ENCODE measurements around the gene OAS2. TPM values are rescaled to one million over a fixed set of nuclear protein-coding genes. Genes with fewer than 3 reads are reported as not detected.

OAS2 gene
- total and polyA plus RNA-seq, 2 experiments from 2014 or later: 0.50 TPM; not detected in 1

DNA sequence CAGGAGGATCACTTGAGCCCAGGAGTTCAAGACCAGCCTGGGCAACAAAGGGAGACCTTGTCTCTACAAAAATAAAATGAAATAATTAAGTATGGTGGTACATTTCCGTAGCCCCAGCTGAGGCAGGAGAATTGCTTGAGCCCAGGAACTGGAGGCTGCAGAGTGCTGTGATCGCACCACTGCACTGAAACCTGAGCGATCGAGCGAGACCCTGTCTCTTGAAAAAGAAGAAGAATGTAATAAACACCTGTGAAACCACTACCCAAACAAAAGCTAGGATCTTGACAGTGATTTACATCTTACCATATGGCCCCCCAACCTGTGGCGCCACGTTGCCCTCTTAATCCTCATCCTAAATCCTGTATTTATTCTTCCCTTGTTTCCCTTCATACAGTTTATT is 72.5 kb downstream of the OAS2 start:
- Histone ChIP-seq H3K27me3 (peaks cover 49% of the 10 kb centered on the region), H3K79me2 (no peaks in the 10 kb centered on the region), H2AFZ (no peak overlapping the region), H3K4me1 (ENCODE audit: insufficient read depth) (no peaks in the 10 kb centered on the region), H3K4me2 (no peak overlapping the region), H4K20me1 (ENCODE audit: insufficient read depth, poor library complexity, severe bottlenecking) (no peaks in the 10 kb centered on the region), H3K4me3 (no peak overlapping the region), H3K27ac (no peak overlapping the region), H3K9me3 (ENCODE audit: low read depth) (no peaks in the 10 kb centered on the region), H3K36me3 (replicated peaks; ENCODE audit: insufficient read depth, low read depth) (no peaks in the 10 kb centered on the region), H3K9me2 (replicated peaks; ENCODE audit: insufficient read depth) (no peaks in the 10 kb centered on the region)
- WGBS (ENCODE audit: low lambda C conversion rate, missing lambda C conversion rate): 88% methylated on average over 7 of the region's 7 CpGs
- TF ChIP-seq EZH2phosphoT487 (IDR thresholded peaks at IDR 0.05; ENCODE audit: low read depth, severe bottlenecking, unreplicated experiment) (no peak), CTCF (IDR thresholded peaks at IDR 0.05; ENCODE audit: poor library complexity) (no peak), EZH2 (IDR thresholded peaks at IDR 0.05; ENCODE audit: borderline replicate concordance) (no peak)
- DNase-seq (ENCODE audit: low spot score): no peak

GRCh38 chr12:113051759-113052158 is 73.4 kb downstream of the OAS2 start:
- H2AFZ ChIP-seq: no peak overlapping the region
- H3K27me3 ChIP-seq: peaks cover 59% of the 10 kb centered on the region
- no peaks in the 10 kb centered on the region for H3K9me2 ChIP-seq (replicated peaks; ENCODE audit: insufficient read depth)
- no peak overlapping the region for H3K4me3 ChIP-seq
- H3K4me2 ChIP-seq: no peak overlapping the region
- H4K20me1 ChIP-seq (ENCODE audit: insufficient read depth, poor library complexity, severe bottlenecking): no peaks in the 10 kb centered on the region
- WGBS (ENCODE audit: low lambda C conversion rate, missing lambda C conversion rate): 90% methylated on average over 4 of the region's 4 CpGs
- no peaks in the 10 kb centered on the region for H3K36me3 ChIP-seq (replicated peaks; ENCODE audit: insufficient read depth, low read depth)
- H3K4me1 ChIP-seq (ENCODE audit: insufficient read depth): no peaks in the 10 kb centered on the region
- no peak for TF ChIP-seq EZH2phosphoT487 (IDR thresholded peaks at IDR 0.05; ENCODE audit: low read depth, severe bottlenecking, unreplicated experiment)
- no peak for TF ChIP-seq EZH2 (IDR thresholded peaks at IDR 0.05; ENCODE audit: borderline replicate concordance)
- no peak for TF ChIP-seq CTCF (IDR thresholded peaks at IDR 0.05; ENCODE audit: poor library complexity)
- no peak for DNase-seq (ENCODE audit: low spot score)
- H3K9me3 ChIP-seq (ENCODE audit: low read depth): no peaks in the 10 kb centered on the region
- no peaks in the 10 kb centered on the region for H3K79me2 ChIP-seq
- H3K27ac ChIP-seq: no peak overlapping the region

GRCh38 chr12:113052326-113052725 is 74.0 kb downstream of the OAS2 start:
- H3K4me3 ChIP-seq: no peak overlapping the region
- H3K36me3 ChIP-seq (replicated peaks; ENCODE audit: insufficient read depth, low read depth): no peaks in the 10 kb centered on the region
- no peaks in the 10 kb centered on the region for H3K9me2 ChIP-seq (replicated peaks; ENCODE audit: insufficient read depth)
- H4K20me1 ChIP-seq (ENCODE audit: insufficient read depth, poor library complexity, severe bottlenecking): no peaks in the 10 kb centered on the region
- no peak overlapping the region for H2AFZ ChIP-seq
- no peaks in the 10 kb centered on the region for H3K79me2 ChIP-seq
- no peaks in the 10 kb centered on the region for H3K4me1 ChIP-seq (ENCODE audit: insufficient read depth)
- H3K4me2 ChIP-seq: no peak overlapping the region
- peaks cover 64% of the 10 kb centered on the region for H3K27me3 ChIP-seq
- no peak for DNase-seq (ENCODE audit: low spot score)
- TF ChIP-seq EZH2phosphoT487 (IDR thresholded peaks at IDR 0.05; ENCODE audit: low read depth, severe bottlenecking, unreplicated experiment) (no peak), CTCF (IDR thresholded peaks at IDR 0.05; ENCODE audit: poor library complexity) (no peak), EZH2 (IDR thresholded peaks at IDR 0.05; ENCODE audit: borderline replicate concordance) (no peak)
- 69% methylated on average over 4 of the region's 4 CpGs for WGBS (ENCODE audit: low lambda C conversion rate, missing lambda C conversion rate)
- H3K27ac ChIP-seq: no peak overlapping the region
- no peaks in the 10 kb centered on the region for H3K9me3 ChIP-seq (ENCODE audit: low read depth)

Measured in hepatocyte (in vitro differentiated cells).